GM23248 (cell line): Measurements from ENCODE around the gene ARRDC1. TPM values are rescaled to one million over a fixed set of nuclear protein-coding genes. Genes with fewer than 3 reads are reported as not detected.
A peak's percentile ranks its signal among the peaks of the same experiment; 100 is the strongest.

Experiments used
- DNase-seq: peaks from one replicate; pipeline ENCODE4 v3.0.0-alpha.2; 2015
- H2AFZ ChIP-seq: fragments of 200-600 bp; sonication (generic); 2 replicates; pipeline ENCODE4 v1.6.1; 2016; ENCODE audit warnings: antibody characterized with exemption
- H3F3A ChIP-seq: fragments of 200-600 bp; sonication (generic); 2 replicates; pipeline ENCODE4 v1.6.1; 2016; ENCODE audit warnings: mild to moderate bottlenecking, antibody characterized with exemption, mixed run types; ENCODE audit not compliant: insufficient read depth
- H3K27ac ChIP-seq: fragments of 200-600 bp; sonication (generic); 2 replicates; pipeline ENCODE4 v1.5.1; 2016; ENCODE audit warnings: mild to moderate bottlenecking
- H3K27me3 ChIP-seq: fragments of 200-600 bp; sonication (generic); replicated peaks from 2 replicates; pipeline ENCODE4 v1.6.1; 2016; ENCODE audit warnings: mild to moderate bottlenecking; ENCODE audit not compliant: insufficient read depth
- H3K36me3 ChIP-seq: fragments of 200-600 bp; sonication (generic); 2 replicates; pipeline ENCODE4 v1.6.1; 2016; ENCODE audit warnings: low read depth, mild to moderate bottlenecking
- H3K4me1 ChIP-seq: fragments of 200-600 bp; sonication (generic); 2 replicates; pipeline ENCODE4 v1.6.1; 2016; ENCODE audit warnings: mild to moderate bottlenecking; ENCODE audit not compliant: insufficient read depth
- H3K4me2 ChIP-seq: fragments of 200-600 bp; sonication (generic); one replicate; pipeline ENCODE4 v1.6.1; 2016; ENCODE audit warnings: mild to moderate bottlenecking; ENCODE audit not compliant: unreplicated experiment
- H3K4me3 ChIP-seq: fragments of 200-600 bp; sonication (generic); 2 replicates; pipeline ENCODE4 v1.5.1; 2016; ENCODE audit warnings: mild to moderate bottlenecking
- H3K79me2 ChIP-seq: fragments of 200-600 bp; sonication (generic); 2 replicates; pipeline ENCODE4 v1.6.1; 2016; ENCODE audit warnings: mild to moderate bottlenecking; ENCODE audit not compliant: insufficient read depth
- H3K9ac ChIP-seq: fragments of 200-600 bp; sonication (generic); 2 replicates; pipeline ENCODE4 v1.6.1; 2016; ENCODE audit warnings: mild to moderate bottlenecking
- H3K9me2 ChIP-seq: fragments of 200-600 bp; sonication (generic); 2 replicates; pipeline ENCODE4 v1.6.1; 2016; ENCODE audit warnings: mixed run types, mild to moderate bottlenecking, moderate library complexity; ENCODE audit not compliant: insufficient read depth
- H3K9me3 ChIP-seq: fragments of 200-600 bp; sonication (generic); one replicate; pipeline ENCODE4 v1.6.1; 2017; ENCODE audit warnings: low read depth
- H4K20me1 ChIP-seq: fragments of 200-600 bp; sonication (generic); 2 replicates; pipeline ENCODE4 v1.6.0; 2016; ENCODE audit not compliant: insufficient read depth
- EZH2 ChIP-seq: fragments of 200-600 bp; sonication (generic); IDR thresholded peaks from 2 replicates; pipeline ENCODE4 v1.6.1; 2018; ENCODE audit warnings: antibody characterized with exemption, mild to moderate bottlenecking; ENCODE audit not compliant: insufficient read depth, poor library complexity, severe bottlenecking
- EZH2phosphoT487 ChIP-seq: fragments of 200-600 bp; sonication (generic); IDR thresholded peaks from 2 replicates; pipeline ENCODE4 v1.6.1; 2018; ENCODE audit warnings: antibody characterized with exemption, moderate library complexity, mild to moderate bottlenecking, low read depth; ENCODE audit not compliant: insufficient read depth
- WGBS, 2 experiments: methylation state at CpG; one replicate each; pipeline ENCODE4 v1.1.6; 2015 to 2017; ENCODE audit warnings: low lambda C conversion rate in 2 of 2, low coverage in 1 of 2; ENCODE audit errors: missing lambda C conversion rate in 2 of 2; 5-methylcytosine and 5-hydroxymethylcytosine counted together
- in situ Hi-C: fragments of 300-500 bp; cut with MboI; formaldehyde crosslinking; loops from 2 replicates; pipeline ENCODE4 v1.15.0; 2020
- polyA plus RNA-seq: library from polyadenylated mRNA; unstranded; fragments of >200 nt; fragmentation: Nextera tagmentation; extraction: Ambion mirVana; gene quantifications from 2 replicates; pipeline ENCODE4 v1.2.1, GENCODE V29; 2016
- total RNA-seq: library from RNA; depleted of rRNA; stranded (reverse); fragments of >200 nt; shearing (Covaris generic); gene quantifications from 2 replicates; pipeline ENCODE4 v1.2.3, GENCODE V29; 2014

Gene ARRDC1
- total and polyA plus RNA-seq, 2 experiments from 2014 or later = 21.0 to 26.9 TPM

- Histone ChIP-seq H3K27me3 (no peaks in the 10 kb centered on the region), H3K4me3 (no peak overlapping the region), H4K20me1 (no peaks in the 10 kb centered on the region), H3K9ac (no peak overlapping the region), H3K9me3 (no peaks in the 10 kb centered on the region), H3K9me2 (no peaks in the 10 kb centered on the region), H3K36me3 (no peaks in the 10 kb centered on the region), H2AFZ (no peak overlapping the region), H3F3A (0 out of 2 replicates have a peak, but pooled peaks cover 11% of the 10 kb centered on the region), H3K27ac (peak overlapping the region; percentile 11; the same call in 1 of the 2 replicates), H3K4me2 (no peak overlapping the region), H3K79me2 (peaks cover 100% of the 10 kb centered on the region), H3K4me1 (peaks cover 4% of the 10 kb centered on the region; the same call in 1 of the 2 replicates)
- 76 to 83% methylated on average over 4 of the region's 4 CpGs for WGBS, 2 experiments
- DNase-seq = peak; percentile 20
- TF ChIP-seq EZH2 (no peak), EZH2phosphoT487 (no peak)
- in situ Hi-C loops = no loop called here
These were observed 25.2 kb downstream of the ARRDC1 start for GRCh38 chr9:137630679-137631078.

- TF ChIP-seq EZH2phosphoT487 = no peak
- TF ChIP-seq EZH2 = no peak
- Histone ChIP-seq H3F3A (0 out of 2 replicates have a peak, but pooled peaks cover 11% of the 10 kb centered on the region), H3K9ac (no peak overlapping the region), H3K4me1 (peaks cover 4% of the 10 kb centered on the region; the same call in 1 of the 2 replicates), H4K20me1 (no peaks in the 10 kb centered on the region), H3K79me2 (peaks cover 100% of the 10 kb centered on the region), H3K4me3 (no peak overlapping the region), H3K4me2 (no peak overlapping the region), H3K9me3 (no peaks in the 10 kb centered on the region), H2AFZ (no peak overlapping the region), H3K27me3 (no peaks in the 10 kb centered on the region), H3K9me2 (no peaks in the 10 kb centered on the region), H3K36me3 (no peaks in the 10 kb centered on the region), H3K27ac (no peak overlapping the region)
- no peak for DNase-seq
- WGBS, 2 experiments = 94% methylated on average over 16 of the region's 16 CpGs
- in situ Hi-C loops = no loop called here
These were observed 26.1 kb downstream of the ARRDC1 start for GRCh38 chr9:137631345-137632229.

- peak overlapping the region; percentile 32; the same call in 1 of the 2 replicates for H3K9ac ChIP-seq
- in situ Hi-C loops = no loop called here
- 0 out of 2 replicates have a peak, but pooled peaks cover 11% of the 10 kb centered on the region for H3F3A ChIP-seq
- no peaks in the 10 kb centered on the region for H3K27me3 ChIP-seq
- no peaks in the 10 kb centered on the region for H3K9me3 ChIP-seq
- no peaks in the 10 kb centered on the region for H4K20me1 ChIP-seq
- H3K27ac ChIP-seq = peak overlapping the region; percentile 38
- peaks cover 100% of the 10 kb centered on the region for H3K79me2 ChIP-seq
- H2AFZ ChIP-seq = no peak overlapping the region
- H3K4me1 ChIP-seq = peaks cover 4% of the 10 kb centered on the region; the same call in 1 of the 2 replicates
- TF ChIP-seq EZH2 (no peak), EZH2phosphoT487 (no peak)
- no peaks in the 10 kb centered on the region for H3K9me2 ChIP-seq
- H3K4me2 ChIP-seq = no peak overlapping the region
- no peaks in the 10 kb centered on the region for H3K36me3 ChIP-seq
- no peak overlapping the region for H3K4me3 ChIP-seq
- WGBS, 2 experiments = 73 to 75% methylated on average over 23 of the region's 23 CpGs
- peak; percentile 65 for DNase-seq
These were observed 27.0 kb downstream of the ARRDC1 start for GRCh38 chr9:137632230-137633161.

GRCh38 chr9:137634016-137634415, 28.5 kb downstream of the ARRDC1 start:
- in situ Hi-C loops = no loop called here
- H3K27ac ChIP-seq = no peak overlapping the region
- H4K20me1 ChIP-seq = peaks cover 6% of the 10 kb centered on the region; the same call in 1 of the 2 replicates
- H3K27me3 ChIP-seq = no peaks in the 10 kb centered on the region
- H3K4me2 ChIP-seq = no peak overlapping the region
- no peaks in the 10 kb centered on the region for H3K9me3 ChIP-seq
- peaks cover 8% of the 10 kb centered on the region for H3K4me1 ChIP-seq
- no peak overlapping the region for H2AFZ ChIP-seq
- no peaks in the 10 kb centered on the region for H3K36me3 ChIP-seq
- no peak overlapping the region for H3K4me3 ChIP-seq
- peaks cover 100% of the 10 kb centered on the region for H3K79me2 ChIP-seq
- H3F3A ChIP-seq = 0 out of 2 replicates have a peak, but pooled peaks cover 11% of the 10 kb centered on the region
- no peak overlapping the region for H3K9ac ChIP-seq
- WGBS, 2 experiments = 54 to 59% methylated on average over 5 of the region's 5 CpGs
- TF ChIP-seq EZH2phosphoT487 (no peak), EZH2 (no peak)
- H3K9me2 ChIP-seq = no peaks in the 10 kb centered on the region
- DNase-seq = no peak
